Measurements from ENCODE around the gene HAPLN3. TPM values are rescaled to one million over a fixed set of nuclear protein-coding genes. Genes with fewer than 3 reads are reported as not detected.

Gene HAPLN3
- total and polyA plus RNA-seq, 2 of the 4 experiments (the other 2 are of a cell fraction): 5.9 to 28.6 TPM

GRCh38 chr15:88828791-88829190 lies 66.6 kb downstream of the HAPLN3 start:
- ChIA-PET POLR2A (ENCODE audit: unreplicated experiment) (no interaction called here), CTCF (no interaction called here)
- Histone ChIP-seq H4K5ac (ENCODE audit: low read depth, low read length) (no peak overlapping the region), H3K4me1 (ENCODE audit: control insufficient read depth, insufficient read depth, low read length) (peaks cover 2% of the 10 kb centered on the region; the same call in 1 of the 2 replicates), H2BK120ac (ENCODE audit: low read depth, low read length) (no peak overlapping the region), H4K91ac (ENCODE audit: insufficient read depth, low read depth, low read length) (no peak overlapping the region), H4K8ac (ENCODE audit: low read depth in 2 of 2, low read length in 2 of 2) (no peak overlapping the region), H2AK9ac (replicated peaks; ENCODE audit: low read depth, low read length, poor library complexity) (no peak overlapping the region), H3K18ac (ENCODE audit: low read depth, low read length) (no peak overlapping the region), H3K23ac (ENCODE audit: low read depth, low read length) (no peak overlapping the region), H3K27ac (ENCODE audit: insufficient read depth, low read length) (no peak overlapping the region), H2BK15ac (ENCODE audit: low read depth, low read length) (no peak overlapping the region), H2AFZ (replicated peaks; ENCODE audit: low read length, poor library complexity) (no peak overlapping the region), H3K27me3 (ENCODE audit: control insufficient read depth, insufficient read depth, low read length) (peaks cover 27% of the 10 kb centered on the region), H3K4me3 (ENCODE audit: insufficient read depth, low read depth, low read length) (no peak overlapping the region), H3K9ac (ENCODE audit: low read depth, low read length) (no peak overlapping the region), H2BK20ac (ENCODE audit: low read depth, low read length) (no peak overlapping the region), H3K56ac (ENCODE audit: extremely low read depth, insufficient read depth, low read length) (no peak overlapping the region), H2AK5ac (ENCODE audit: low read depth, low read length) (no peak overlapping the region), H3K36me3 (ENCODE audit: control insufficient read depth, insufficient read depth, low read length) (no peaks in the 10 kb centered on the region), H3K4me2 (ENCODE audit: low read depth, low read length) (no peak overlapping the region), H3K4ac (ENCODE audit: low read depth, low read length) (no peak overlapping the region), H3K9me3 (ENCODE audit: control insufficient read depth, insufficient read depth, low read length) (no peaks in the 10 kb centered on the region), H3K9me1 (ENCODE audit: insufficient read depth, low read length) (no peaks in the 10 kb centered on the region), H3K79me1 (ENCODE audit: low read depth in 1 of 2, low read length in 2 of 2) (no peaks in the 10 kb centered on the region), H3K14ac (replicated peaks; ENCODE audit: low read depth, low read length) (no peak overlapping the region), H2BK5ac (ENCODE audit: low read depth, low read length, poor library complexity, severe bottlenecking) (no peak overlapping the region), H4K20me1 (ENCODE audit: insufficient read depth, low read length) (no peaks in the 10 kb centered on the region)
- intact Hi-C loops (cut with micrococcal nuclease): no loop called here
- BruUV-seq (replicated peaks): no TSS peak
- in situ Hi-C loops (cut with MboI; ENCODE audit: low sequenced_read_pairs): loop anchor here (25.0 kb wide), 2 partner anchors 166 to 341 kb away; no protein-coding TSS in a partner anchor
- no CpG with 5 or more reads among the region's 5 CpGs for WGBS, 2 experiments (ENCODE audit: extremely low coverage in 2 of 2, insufficient read length in 1 of 2)
- dilution Hi-C loops (cut with HindIII; ENCODE audit: low sequenced_read_pairs, unreplicated experiment): no loop called here
- DNase-seq (no peak), ATAC-seq (ENCODE audit: low read depth) (no peak)
- TF ChIP-seq NFE2L2 (IDR thresholded peaks at IDR 0.05; ENCODE audit: low read depth, low read length) (no peak), USF2 (IDR thresholded peaks at IDR 0.05; ENCODE audit: low read depth, low read length) (no peak)

Other genes with a start within 250 kb of the HAPLN3 start
- 0.54 and 0.56 TPM in 2 replicates for gene ACAN, start 92.1 kb downstream of the HAPLN3 start, total RNA-seq (2012; rRNA removed)
- 0.96 and 1.2 TPM in 2 replicates for gene ACAN, start 92.1 kb downstream of the HAPLN3 start, polyA plus RNA-seq (2012; rRNA removed)
- gene MFGE8, start 17.8 kb upstream of the HAPLN3 start, total RNA-seq (2012; rRNA removed): 201 and 232 TPM in 2 replicates
- gene MFGE8, start 17.8 kb upstream of the HAPLN3 start, polyA plus RNA-seq (2012; rRNA removed): 1,813 and 1,912 TPM in 2 replicates
- gene ABHD2, start 192.9 kb upstream of the HAPLN3 start, total RNA-seq (2012; rRNA removed): 56.9 and 62.9 TPM in 2 replicates
- 29.4 and 31.2 TPM in 2 replicates for gene ABHD2, start 192.9 kb upstream of the HAPLN3 start, polyA plus RNA-seq (2012; rRNA removed)

Measured in IMR-90 (cell line).